Urinary bladder (tissue), 4 donors: Measurements from ENCODE around the gene SPEN. TPM values are rescaled to one million over a fixed set of nuclear protein-coding genes. Genes with fewer than 3 reads are reported as not detected.
"Not testable (repeated sequence)": the region's sequence is repeated elsewhere in the genome, so short reads cannot be mapped to it uniquely, and the experiment has no call there.

Source experiments
- DNase-seq: peaks from one replicate; pipeline ENCODE4 v3.0.0-alpha.2; 2015; ENCODE audit errors: extremely low spot score
- H3K27ac ChIP-seq: one replicate; pipeline ENCODE4 v1.5.1; 2013; ENCODE audit warnings: low read depth, mild to moderate bottlenecking, moderate library complexity
- H3K36me3 ChIP-seq: one replicate; pipeline ENCODE4 v1.6.1; 2013; ENCODE audit warnings: mild to moderate bottlenecking, moderate library complexity; ENCODE audit not compliant: insufficient read depth
- H3K4me1 ChIP-seq: one replicate; pipeline ENCODE4 v1.6.1; 2013; ENCODE audit warnings: mild to moderate bottlenecking, moderate library complexity; ENCODE audit not compliant: insufficient read depth
- H3K4me3 ChIP-seq: one replicate; pipeline ENCODE4 v1.5.1; 2013; ENCODE audit warnings: low read depth, low read length
- WGBS: extraction: QIAGEN DNeasy Blood & Tissue Kit; methylation state at CpG from one replicate; pipeline ENCODE4 v1.1.7; 2013; 5-methylcytosine and 5-hydroxymethylcytosine counted together
- polyA plus RNA-seq: library from polyadenylated mRNA; stranded (reverse); fragments of 200-250 nt; gene quantifications from one replicate; pipeline ENCODE4 v1.2.3, GENCODE V29; 2013
- total RNA-seq: library from RNA; depleted of rRNA; stranded (reverse); fragments of >200 nt; gene quantifications from one replicate; pipeline ENCODE4 v1.2.3, GENCODE V29; 2014
- donor health status: healthy with polysubstance abuse.
- donor health status: healthy.

Gene SPEN
- total and polyA plus RNA-seq, 2 donors, result 31.8 to 47.6 TPM

GRCh38 chr1:15820478-15820877 is 27.0 kb upstream of the SPEN start:
- Histone ChIP-seq H3K4me3 (no peak overlapping the region), H3K27ac (no peak overlapping the region), H3K36me3 (no peaks in the 10 kb centered on the region), H3K4me1 (no peaks in the 10 kb centered on the region)
- WGBS, result 85% methylated on average over 3 of the region's 3 CpGs
- no peak for DNase-seq

GRCh38 chr1:15825800-15826199 is 21.7 kb upstream of the SPEN start:
- H3K4me3 ChIP-seq, result no peak overlapping the region
- H3K27ac ChIP-seq, result no peak overlapping the region

GRCh38 chr1:15826810-15827507 is 20.5 kb upstream of the SPEN start:
- H3K36me3 ChIP-seq, result no peaks in the 10 kb centered on the region
- H3K4me1 ChIP-seq, result no peaks in the 10 kb centered on the region
- 83% methylated on average over 6 of the region's 6 CpGs for WGBS
- no peak overlapping the region for H3K27ac ChIP-seq
- H3K4me3 ChIP-seq, result no peak overlapping the region
- DNase-seq, result no peak

More at GRCh38 chr1:15825800-15826199, 21.7 kb upstream of the SPEN start:
- Histone ChIP-seq H3K4me1 (no peaks in the 10 kb centered on the region), H3K36me3 (no peaks in the 10 kb centered on the region)
- no peak for DNase-seq

GRCh38 chr1:15827567-15827966 is 19.9 kb upstream of the SPEN start:
- 97% methylated on average over 15 of the region's 15 CpGs for WGBS

GRCh38 chr1:15828931-15829330 is 18.6 kb upstream of the SPEN start:
- not testable (repeated sequence) for H3K4me1 ChIP-seq, DNase-seq, H3K4me3 ChIP-seq, H3K27ac ChIP-seq, H3K36me3 ChIP-seq
- 94% methylated on average over 14 of the region's 14 CpGs for WGBS

More at GRCh38 chr1:15827567-15827966, 19.9 kb upstream of the SPEN start:
- H3K27ac ChIP-seq, H3K4me1 ChIP-seq, H3K4me3 ChIP-seq, H3K36me3 ChIP-seq, DNase-seq: not testable (repeated sequence)

GRCh38 chr1:15830258-15830657 is 17.2 kb upstream of the SPEN start:
- 66% methylated on average over 1 of the region's 1 CpG for WGBS
- no peak overlapping the region for H3K27ac ChIP-seq
- H3K4me1 ChIP-seq, result no peaks in the 10 kb centered on the region

GRCh38 chr1:15833069-15833679 is 14.3 kb upstream of the SPEN start:
- H3K36me3 ChIP-seq, result no peaks in the 10 kb centered on the region
- no peaks in the 10 kb centered on the region for H3K4me1 ChIP-seq
- WGBS, result 72% methylated on average over 24 of the region's 24 CpGs
- no peak for DNase-seq
- H3K27ac ChIP-seq, result peak overlapping the region; percentile 28
- H3K4me3 ChIP-seq, result no peak overlapping the region

More at GRCh38 chr1:15830258-15830657, 17.2 kb upstream of the SPEN start:
- Histone ChIP-seq H3K36me3 (no peaks in the 10 kb centered on the region), H3K4me3 (no peak overlapping the region)
- DNase-seq, result no peak

- WGBS, result 1% methylated on average over 10 of the region's 10 CpGs
- H3K27ac ChIP-seq, result peak overlapping the region; percentile 99
- no peaks in the 10 kb centered on the region for H3K4me1 ChIP-seq
- DNase-seq, result no peak
- no peaks in the 10 kb centered on the region for H3K36me3 ChIP-seq
- H3K4me3 ChIP-seq, result peak overlapping the region; percentile 69
These were observed 13.6 kb upstream of the SPEN start for GRCh38 chr1:15833842-15834405.

GRCh38 chr1:15834406-15835204 is 12.9 kb upstream of the SPEN start:
- peak overlapping the region; percentile 69 for H3K4me3 ChIP-seq
- under 1% methylated on average over 77 of the region's 77 CpGs for WGBS
- peak overlapping the region; percentile 99 for H3K27ac ChIP-seq
- DNase-seq, result peak; percentile 95
- H3K4me1 ChIP-seq, result no peaks in the 10 kb centered on the region
- no peaks in the 10 kb centered on the region for H3K36me3 ChIP-seq

GRCh38 chr1:15835205-15835740 is 12.2 kb upstream of the SPEN start:
- Histone ChIP-seq H3K27ac (peak overlapping the region; percentile 99), H3K4me1 (no peaks in the 10 kb centered on the region), H3K36me3 (no peaks in the 10 kb centered on the region), H3K4me3 (peak overlapping the region; percentile 69)
- no peak for DNase-seq
- under 1% methylated on average over 37 of the region's 37 CpGs for WGBS

- H3K4me3 ChIP-seq, result peak overlapping the region; percentile 69
- WGBS, result 2% methylated on average over 66 of the region's 66 CpGs
- no peaks in the 10 kb centered on the region for H3K36me3 ChIP-seq
- peak; percentile 98 for DNase-seq
- no peaks in the 10 kb centered on the region for H3K4me1 ChIP-seq
- peak overlapping the region; percentile 99 for H3K27ac ChIP-seq
These were observed 11.6 kb upstream of the SPEN start for GRCh38 chr1:15835741-15836510.

GRCh38 chr1:15836511-15836771 is 11.1 kb upstream of the SPEN start:
- H3K36me3 ChIP-seq, H3K4me1 ChIP-seq, H3K27ac ChIP-seq, DNase-seq: not testable (repeated sequence)
- H3K4me3 ChIP-seq, result peak overlapping the region; percentile 42
- WGBS, result 81% methylated on average over 14 of the region's 14 CpGs
